IMR-90 (cell line): ENCODE measurements around the gene DCUN1D5.

ENCODE experiments used
- BHLHE40 ChIP-seq: fragments of 150-350 bp; IDR thresholded peaks from 2 replicates; pipeline ENCODE4 v1.6.1; 2016; ENCODE audit warnings: mild to moderate bottlenecking, low read depth, low read length
- CEBPB ChIP-seq: IDR thresholded peaks from 2 replicates; pipeline ENCODE4 v1.6.1; 2012; ENCODE audit warnings: low read depth, low read length, improper control_type of control experiment
- FOS ChIP-seq: fragments of 150-350 bp; IDR thresholded peaks from 2 replicates; pipeline ENCODE4 v1.6.1; 2016; ENCODE audit warnings: low read depth, low read length
- MAFK ChIP-seq: IDR thresholded peaks from 2 replicates; pipeline ENCODE4 v1.6.1; 2012; ENCODE audit warnings: low read depth, low read length, improper control_type of control experiment
- MAZ ChIP-seq: IDR thresholded peaks from 2 replicates; pipeline ENCODE4 v1.6.1; 2012; ENCODE audit warnings: low read depth, mild to moderate bottlenecking, low read length, improper control_type of control experiment, moderate library complexity, borderline replicate concordance
- POLR2A ChIP-seq: IDR thresholded peaks from 2 replicates; pipeline ENCODE4 v1.6.1; 2012; ENCODE audit warnings: mild to moderate bottlenecking, low read depth, low read length
- RAD21 ChIP-seq: IDR thresholded peaks from 2 replicates; pipeline ENCODE4 v1.6.1; 2012; ENCODE audit warnings: low read length, improper control_type of control experiment
- TF ChIP-seq, protein P1 (sequence below): conservative IDR thresholded peaks from 2 replicates; pipeline ENCODE4 v1.5.1; 2012; ENCODE audit warnings: mild to moderate bottlenecking, low read depth, low read length, improper control_type of control experiment
- TF ChIP-seq, protein P2 (sequence below): fragments of 150-350 bp; IDR thresholded peaks from 2 replicates; pipeline ENCODE4 v1.6.1; 2017; ENCODE audit warnings: mild to moderate bottlenecking, antibody characterized with exemption, low read length, low read depth
- TF ChIP-seq, protein P3 (sequence below): fragments of 150-350 bp; IDR thresholded peaks from 2 replicates; pipeline ENCODE4 v1.6.1; 2016; ENCODE audit warnings: low read depth, mild to moderate bottlenecking, low read length, moderate library complexity, borderline replicate concordance

DNA sequence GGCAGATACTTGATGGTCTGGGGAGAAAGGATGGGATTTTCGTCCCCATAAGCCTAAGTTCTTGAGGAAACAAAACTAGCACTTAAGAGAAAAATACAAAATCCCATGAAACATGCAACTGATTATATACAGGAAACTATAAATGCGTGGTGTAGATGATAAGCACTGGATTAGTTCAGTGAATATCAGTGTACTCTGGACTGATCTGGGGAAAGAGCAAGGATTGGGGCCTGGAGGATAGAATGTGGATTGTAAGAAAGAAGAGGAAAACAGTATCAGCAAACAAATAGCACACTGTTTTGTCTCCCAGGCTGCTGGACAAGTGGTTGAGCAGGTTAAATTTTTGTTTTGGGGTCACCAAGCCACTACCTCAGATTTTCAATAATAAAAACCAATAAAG is 49.8 kb downstream of the DCUN1D5 start:
- TF ChIP-seq, protein P1, sequence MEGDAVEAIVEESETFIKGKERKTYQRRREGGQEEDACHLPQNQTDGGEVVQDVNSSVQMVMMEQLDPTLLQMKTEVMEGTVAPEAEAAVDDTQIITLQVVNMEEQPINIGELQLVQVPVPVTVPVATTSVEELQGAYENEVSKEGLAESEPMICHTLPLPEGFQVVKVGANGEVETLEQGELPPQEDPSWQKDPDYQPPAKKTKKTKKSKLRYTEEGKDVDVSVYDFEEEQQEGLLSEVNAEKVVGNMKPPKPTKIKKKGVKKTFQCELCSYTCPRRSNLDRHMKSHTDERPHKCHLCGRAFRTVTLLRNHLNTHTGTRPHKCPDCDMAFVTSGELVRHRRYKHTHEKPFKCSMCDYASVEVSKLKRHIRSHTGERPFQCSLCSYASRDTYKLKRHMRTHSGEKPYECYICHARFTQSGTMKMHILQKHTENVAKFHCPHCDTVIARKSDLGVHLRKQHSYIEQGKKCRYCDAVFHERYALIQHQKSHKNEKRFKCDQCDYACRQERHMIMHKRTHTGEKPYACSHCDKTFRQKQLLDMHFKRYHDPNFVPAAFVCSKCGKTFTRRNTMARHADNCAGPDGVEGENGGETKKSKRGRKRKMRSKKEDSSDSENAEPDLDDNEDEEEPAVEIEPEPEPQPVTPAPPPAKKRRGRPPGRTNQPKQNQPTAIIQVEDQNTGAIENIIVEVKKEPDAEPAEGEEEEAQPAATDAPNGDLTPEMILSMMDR: no peak
- TF ChIP-seq POLR2A (no peak), MAFK (no peak), CEBPB (no peak), MAZ (no peak), FOS (no peak), RAD21 (no peak), BHLHE40 (no peak)
- TF ChIP-seq, protein P2, sequence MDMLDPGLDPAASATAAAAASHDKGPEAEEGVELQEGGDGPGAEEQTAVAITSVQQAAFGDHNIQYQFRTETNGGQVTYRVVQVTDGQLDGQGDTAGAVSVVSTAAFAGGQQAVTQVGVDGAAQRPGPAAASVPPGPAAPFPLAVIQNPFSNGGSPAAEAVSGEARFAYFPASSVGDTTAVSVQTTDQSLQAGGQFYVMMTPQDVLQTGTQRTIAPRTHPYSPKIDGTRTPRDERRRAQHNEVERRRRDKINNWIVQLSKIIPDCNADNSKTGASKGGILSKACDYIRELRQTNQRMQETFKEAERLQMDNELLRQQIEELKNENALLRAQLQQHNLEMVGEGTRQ: no peak
- TF ChIP-seq, protein P3, sequence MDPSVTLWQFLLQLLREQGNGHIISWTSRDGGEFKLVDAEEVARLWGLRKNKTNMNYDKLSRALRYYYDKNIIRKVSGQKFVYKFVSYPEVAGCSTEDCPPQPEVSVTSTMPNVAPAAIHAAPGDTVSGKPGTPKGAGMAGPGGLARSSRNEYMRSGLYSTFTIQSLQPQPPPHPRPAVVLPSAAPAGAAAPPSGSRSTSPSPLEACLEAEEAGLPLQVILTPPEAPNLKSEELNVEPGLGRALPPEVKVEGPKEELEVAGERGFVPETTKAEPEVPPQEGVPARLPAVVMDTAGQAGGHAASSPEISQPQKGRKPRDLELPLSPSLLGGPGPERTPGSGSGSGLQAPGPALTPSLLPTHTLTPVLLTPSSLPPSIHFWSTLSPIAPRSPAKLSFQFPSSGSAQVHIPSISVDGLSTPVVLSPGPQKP: no peak
